Measurements from ENCODE around the gene FOXN3. TPM values are rescaled to one million over a fixed set of nuclear protein-coding genes. Genes with fewer than 3 reads are reported as not detected.

FOXN3 gene
- total RNA-seq, 1 donor from 2014 or later: 41.4 TPM

DNA sequence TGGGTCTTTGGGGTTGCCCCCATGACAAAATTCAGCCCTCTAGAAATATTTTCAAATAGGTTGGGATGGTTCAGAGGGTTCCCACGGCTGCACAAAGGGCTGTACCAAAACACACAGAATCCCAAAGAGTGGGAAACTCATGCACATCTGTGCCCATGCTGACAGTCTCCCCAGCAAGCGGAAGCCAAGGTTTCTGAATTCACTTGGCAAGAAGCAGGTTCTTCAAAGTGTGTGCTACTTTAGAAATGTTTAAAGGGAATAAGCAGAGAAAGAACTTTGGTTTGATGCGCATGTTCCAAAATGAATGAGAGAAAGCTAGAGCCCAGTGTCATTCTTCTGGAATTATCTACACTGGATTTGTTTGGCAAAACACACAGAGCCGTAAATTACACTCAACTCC is 46.7 kb downstream of the FOXN3 start:
- Mint-ChIP-seq H3K27ac (ENCODE audit: unreplicated experiment) (no peak overlapping the region), H3K36me3 (ENCODE audit: low read depth) (peaks cover 5% of the 10 kb centered on the region), H3K4me1 (peaks cover 21% of the 10 kb centered on the region), H3K4me3 (no peak overlapping the region), H3K27me3 (ENCODE audit: low read depth) (no peaks in the 10 kb centered on the region), H3K9me3 (peaks cover 3% of the 10 kb centered on the region)
- DNase-seq (ENCODE audit: low read depth, low spot score): no peak
- no peak for TF ChIP-seq CTCF (conservative IDR thresholded peaks at IDR 0.05)

DNA sequence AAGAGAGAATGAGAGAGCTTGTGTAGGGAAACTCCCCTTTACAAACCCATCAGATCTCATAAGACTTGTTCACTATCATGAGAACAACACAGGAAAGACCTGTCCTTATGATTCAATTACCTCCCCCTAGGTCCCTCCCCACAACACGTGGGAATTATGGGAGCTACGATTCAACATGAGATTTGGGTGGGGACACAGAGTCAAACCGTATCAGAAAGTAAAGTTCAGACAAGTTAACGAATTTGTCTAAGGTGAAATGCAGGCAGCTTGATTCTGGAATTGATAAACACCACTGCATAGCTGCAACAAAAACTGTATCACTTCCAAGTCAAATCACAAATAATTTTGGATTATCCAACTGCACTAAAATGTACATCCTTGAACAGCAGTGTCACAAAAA is 47.4 kb downstream of the FOXN3 start:
- no peak for TF ChIP-seq CTCF (conservative IDR thresholded peaks at IDR 0.05)
- Mint-ChIP-seq H3K9me3 (peaks cover 3% of the 10 kb centered on the region), H3K36me3 (ENCODE audit: low read depth) (peaks cover 9% of the 10 kb centered on the region), H3K4me1 (peaks cover 28% of the 10 kb centered on the region), H3K27me3 (ENCODE audit: low read depth) (no peaks in the 10 kb centered on the region), H3K27ac (ENCODE audit: unreplicated experiment) (no peak overlapping the region), H3K4me3 (no peak overlapping the region)
- DNase-seq (ENCODE audit: low read depth, low spot score): no peak

GRCh38 chr14:89368490-89369477 is 48.2 kb downstream of the FOXN3 start:
- Mint-ChIP-seq H3K4me3 (no peak overlapping the region), H3K4me1 (peaks cover 35% of the 10 kb centered on the region), H3K9me3 (no peaks in the 10 kb centered on the region), H3K36me3 (ENCODE audit: low read depth) (peaks cover 5% of the 10 kb centered on the region), H3K27ac (ENCODE audit: unreplicated experiment) (no peak overlapping the region), H3K27me3 (ENCODE audit: low read depth) (no peaks in the 10 kb centered on the region)
- TF ChIP-seq CTCF (conservative IDR thresholded peaks at IDR 0.05): no peak
- DNase-seq (ENCODE audit: low read depth, low spot score): no peak

GRCh38 chr14:89367779-89368120 is 49.3 kb downstream of the FOXN3 start:
- no peaks in the 10 kb centered on the region for H3K27me3 Mint-ChIP-seq (ENCODE audit: low read depth)

More at GRCh38 chr14:89367779-89368120, 49.3 kb downstream of the FOXN3 start:
- Mint-ChIP-seq H3K27ac (ENCODE audit: unreplicated experiment) (no peak overlapping the region), H3K36me3 (ENCODE audit: low read depth) (peaks cover 5% of the 10 kb centered on the region), H3K9me3 (no peaks in the 10 kb centered on the region), H3K4me3 (no peak overlapping the region), H3K4me1 (peaks cover 35% of the 10 kb centered on the region)
- no peak for TF ChIP-seq CTCF (conservative IDR thresholded peaks at IDR 0.05)
- DNase-seq (ENCODE audit: low read depth, low spot score): no peak

Measured in neural crest cell (in vitro differentiated cells).